Natural killer cell treated with Interleukin-12 subunit alpha and Interleukin-12 subunit beta and Interleukin-15 and Interleukin-18, amount 100 ng/mL, for 72 hours (primary cell): ENCODE measurements around the gene CAMK1D. TPM values are rescaled to one million over a fixed set of nuclear protein-coding genes. Genes with fewer than 3 reads are reported as not detected.

Experiments
- ATAC-seq, 2 donors: fragments of 150-1000 bp; cut with Tn5 transposase in 1 of 2; sonication (Bioruptor Pico), chemical (Tn5 transposase) in 1 of 2; 2 replicates each; pipeline ENCODE4 v1.10.0; 2021
- DNase-seq: peaks from one replicate; pipeline ENCODE4 v3.0.0; 2022; ENCODE audit warnings: low spot score
- H3K27ac Mint-ChIP-seq, 2 donors: 1 replicate in 1 of 2; 2 replicates in 1 of 2; pipeline ENCODE4 v1.8.0; 2022; ENCODE audit warnings: mixed read lengths in 2 of 2, mild to moderate bottlenecking in 1 of 2, moderate library complexity in 1 of 2
- H3K27me3 Mint-ChIP-seq, 2 donors: 1 replicate in 1 of 2; 2 replicates in 1 of 2; pipeline ENCODE4 v1.8.0; 2022; ENCODE audit warnings: mixed read lengths in 2 of 2
- H3K36me3 Mint-ChIP-seq: one replicate; pipeline ENCODE4 v1.8.0; 2022; ENCODE audit warnings: mixed read lengths
- H3K4me1 Mint-ChIP-seq, 2 donors: 1 replicate in 1 of 2; 2 replicates in 1 of 2; pipeline ENCODE4 v1.8.0; 2022; ENCODE audit warnings: low read depth in 2 of 2, mixed read lengths in 2 of 2, mild to moderate bottlenecking in 1 of 2
- H3K4me3 Mint-ChIP-seq: one replicate; pipeline ENCODE4 v1.8.0; 2022; ENCODE audit warnings: mixed read lengths
- H3K9me3 Mint-ChIP-seq: 2 replicates; pipeline ENCODE4 v1.8.0; 2022; ENCODE audit warnings: mixed read lengths
- total RNA-seq, 2 donors: library from RNA; stranded (reverse); gene quantifications; one replicate each; pipeline ENCODE4 v1.2.3, GENCODE V29; 2022

Gene CAMK1D
- total RNA-seq, 2 donors from 2014 or later, result 16.3 to 36.9 TPM

DNA sequence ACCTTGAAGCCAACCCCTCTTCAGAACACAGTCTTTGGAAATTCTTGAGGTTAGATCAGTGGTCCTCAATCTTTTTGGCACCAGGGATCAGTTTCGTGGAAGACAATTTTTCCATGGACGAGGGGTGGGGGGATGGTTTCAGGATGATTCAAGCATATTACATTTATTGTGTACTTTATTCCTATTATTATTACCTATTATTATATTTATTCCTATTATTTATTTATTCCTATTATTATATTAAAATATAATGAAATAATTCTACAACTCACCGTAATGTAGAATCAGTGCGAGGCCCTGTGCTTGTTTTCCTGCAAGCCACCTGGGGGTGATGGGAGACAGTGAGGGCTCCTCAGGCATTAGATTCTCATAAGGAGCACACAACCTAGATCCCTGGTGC is 17.9 kb downstream of the CAMK1D start:
- Mint-ChIP-seq H3K4me3 (no peak overlapping the region), H3K9me3 (peaks cover 3% of the 10 kb centered on the region)

DNA sequence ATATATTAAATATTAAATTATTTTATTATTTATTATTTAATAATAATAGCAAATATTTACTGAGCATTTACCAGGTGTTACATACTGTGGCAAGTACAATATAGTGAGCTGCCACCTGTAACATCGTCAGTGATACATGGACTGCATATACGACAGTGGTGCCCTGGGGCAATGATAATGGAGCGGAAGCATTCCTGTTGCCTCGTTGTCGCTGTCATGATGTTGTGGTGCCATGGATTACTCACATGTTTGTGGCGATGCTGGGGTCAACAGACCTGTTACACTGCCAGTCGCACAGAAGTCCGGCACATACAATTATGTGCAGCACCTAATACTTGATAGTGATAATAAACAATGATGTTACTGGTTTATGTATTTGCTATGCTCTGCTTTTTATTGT is 20.6 kb downstream of the CAMK1D start:
- Mint-ChIP-seq H3K27me3 (no peaks in the 10 kb centered on the region), H3K4me1 (peaks cover 14 to 15% of the 10 kb centered on the region in 2 donors), H3K36me3 (no peaks in the 10 kb centered on the region), H3K9me3 (peaks cover 3% of the 10 kb centered on the region), H3K27ac (no peak overlapping the region), H3K4me3 (no peak overlapping the region)
- ATAC-seq, result no peak
- no peak for DNase-seq

More for the DNA sequence above, 17.9 kb downstream of the CAMK1D start:
- DNase-seq, result no peak
- Mint-ChIP-seq H3K4me1 (peaks cover 15 to 18% of the 10 kb centered on the region in 2 donors), H3K27ac (peak overlapping the region in 1 of 2 donors; percentile 97), H3K36me3 (no peaks in the 10 kb centered on the region), H3K27me3 (no peaks in the 10 kb centered on the region)
- no peak for ATAC-seq

DNA sequence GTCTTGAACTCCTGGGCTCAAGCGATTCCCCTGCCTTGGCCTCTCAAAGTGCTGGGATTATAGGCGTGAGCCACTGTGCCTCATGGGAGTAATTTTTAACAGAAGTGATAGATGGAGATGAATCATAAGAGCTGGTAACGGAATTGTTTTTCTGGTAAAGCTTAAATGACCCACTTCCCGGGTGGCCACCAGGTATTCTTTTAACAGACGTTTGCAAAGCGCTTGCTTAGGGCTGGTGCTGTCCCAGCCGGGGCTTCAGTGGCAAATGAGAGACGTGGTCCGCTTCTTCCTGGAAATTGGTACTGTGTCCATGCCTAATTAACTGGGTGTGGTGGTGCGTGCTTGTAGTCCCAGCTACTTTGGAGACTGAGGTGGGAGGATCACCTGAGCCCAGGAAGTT is 23.5 kb downstream of the CAMK1D start:
- Mint-ChIP-seq H3K9me3 (no peaks in the 10 kb centered on the region), H3K4me1 (peaks cover 0 to 5% of the 10 kb centered on the region in 2 donors), H3K36me3 (no peaks in the 10 kb centered on the region), H3K4me3 (no peak overlapping the region), H3K27me3 (no peaks in the 10 kb centered on the region), H3K27ac (no peak overlapping the region)
- ATAC-seq (no peak), DNase-seq (no peak)

DNA sequence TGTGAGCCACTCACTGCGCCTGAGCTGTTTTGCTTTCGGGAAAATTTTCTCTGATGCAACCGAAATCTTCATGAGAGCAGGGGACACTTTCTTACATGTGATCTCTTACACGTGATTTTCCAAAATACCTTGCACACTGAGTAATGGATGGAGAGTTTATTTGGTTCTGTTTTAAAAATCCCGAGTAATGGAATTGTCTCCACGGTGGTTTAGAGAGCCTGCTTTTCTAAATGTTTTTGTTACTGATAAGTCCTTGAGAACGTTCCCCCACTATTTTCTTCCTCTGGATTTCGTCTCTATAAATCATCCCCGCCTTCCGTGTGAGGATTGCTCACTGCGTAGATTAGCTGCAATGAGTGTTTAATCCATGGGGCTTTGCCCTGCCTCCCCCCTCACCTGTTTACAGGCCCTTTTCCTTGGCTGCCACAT is 25.7 kb downstream of the CAMK1D start:
- Mint-ChIP-seq H3K9me3 (no peaks in the 10 kb centered on the region), H3K36me3 (no peaks in the 10 kb centered on the region), H3K4me3 (no peak overlapping the region), H3K27me3 (no peaks in the 10 kb centered on the region), H3K27ac (no peak overlapping the region), H3K4me1 (peaks cover 0 to 5% of the 10 kb centered on the region in 2 donors)
- ATAC-seq (no peak), DNase-seq (no peak)

DNA sequence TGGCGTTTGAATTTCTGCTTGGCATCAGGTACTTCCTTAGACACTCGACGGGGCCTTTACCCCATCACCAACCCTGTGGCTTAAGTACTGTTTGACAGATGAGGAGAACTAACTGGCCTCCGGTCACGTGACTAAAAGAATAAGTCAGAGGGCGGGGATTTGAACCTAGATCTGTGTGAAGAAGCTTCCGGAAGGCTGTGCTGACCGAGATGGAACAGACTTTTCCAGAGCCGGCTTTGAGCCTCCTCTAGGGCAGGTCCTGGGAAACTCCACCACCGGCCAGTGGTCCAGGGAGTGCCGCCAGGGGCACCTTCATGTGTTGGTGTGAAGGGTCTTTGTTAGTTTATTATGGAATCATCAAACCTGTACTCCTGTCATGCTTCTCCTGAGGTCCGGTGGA is 26.9 kb downstream of the CAMK1D start:
- Mint-ChIP-seq H3K4me1 (peaks cover 0 to 5% of the 10 kb centered on the region in 2 donors), H3K4me3 (no peak overlapping the region), H3K27ac (no peak overlapping the region), H3K9me3 (no peaks in the 10 kb centered on the region), H3K27me3 (no peaks in the 10 kb centered on the region), H3K36me3 (no peaks in the 10 kb centered on the region)
- DNase-seq (no peak), ATAC-seq (no peak)

DNA sequence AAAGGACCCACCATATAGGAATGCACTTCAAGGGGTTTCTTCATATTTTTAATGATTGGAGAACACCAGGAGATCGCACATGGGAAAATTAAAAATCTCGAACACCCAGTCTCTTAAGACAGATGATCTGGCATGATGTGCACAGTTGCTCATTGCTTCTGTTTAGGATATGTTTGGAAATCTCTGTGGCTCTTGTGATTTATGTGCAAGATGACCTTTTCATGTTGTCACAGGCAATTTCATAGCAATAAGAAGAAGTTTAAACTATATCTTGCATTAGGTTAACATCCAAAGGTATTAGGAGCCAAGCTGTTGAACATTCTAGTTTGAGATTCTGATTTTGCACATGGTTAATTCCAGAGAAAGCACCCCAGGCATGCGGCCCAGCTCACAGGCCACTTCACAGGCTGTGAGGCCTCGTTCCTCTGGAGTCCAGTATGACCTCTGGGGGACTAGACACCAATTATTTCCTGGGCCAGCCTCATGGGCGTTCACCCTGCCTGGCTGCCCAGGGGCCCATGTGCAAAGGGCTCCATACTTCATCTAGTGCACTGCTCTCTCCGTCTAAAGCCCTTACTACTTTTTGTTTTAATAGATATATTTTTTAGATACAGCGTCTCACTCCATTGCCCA is 28.4 kb downstream of the CAMK1D start:
- Mint-ChIP-seq H3K27ac (peak overlapping the region in 1 of 2 donors; percentile 27), H3K36me3 (no peaks in the 10 kb centered on the region), H3K9me3 (no peaks in the 10 kb centered on the region), H3K4me1 (peaks cover 0 to 5% of the 10 kb centered on the region in 2 donors), H3K4me3 (no peak overlapping the region), H3K27me3 (no peaks in the 10 kb centered on the region)
- DNase-seq, result no peak
- ATAC-seq, result no peak

DNA sequence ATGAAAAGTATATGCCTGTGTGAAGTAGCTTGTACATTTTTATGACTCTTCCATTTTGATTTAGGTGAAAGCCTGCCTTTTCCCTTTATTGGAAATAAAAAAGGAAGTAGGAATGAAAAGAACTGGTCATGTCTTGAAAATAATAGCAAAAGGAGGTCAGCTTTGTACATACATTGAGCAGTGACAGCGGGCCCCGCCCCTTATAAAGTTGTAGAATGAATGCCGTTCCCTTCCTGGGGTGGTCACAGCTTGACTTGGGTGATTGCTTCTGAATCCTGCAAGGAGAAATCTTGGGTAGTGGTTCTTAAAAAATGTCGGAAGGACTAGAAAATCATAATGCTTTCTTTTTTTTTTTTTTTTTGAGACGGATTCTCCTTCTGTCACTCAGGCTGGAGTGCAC is 31.7 kb downstream of the CAMK1D start:
- ATAC-seq, result no peak
- Mint-ChIP-seq H3K36me3 (no peaks in the 10 kb centered on the region), H3K27me3 (no peaks in the 10 kb centered on the region), H3K27ac (no peak overlapping the region), H3K4me1 (peaks cover 0 to 3% of the 10 kb centered on the region in 2 donors), H3K9me3 (no peaks in the 10 kb centered on the region), H3K4me3 (no peak overlapping the region)
- no peak for DNase-seq

DNA sequence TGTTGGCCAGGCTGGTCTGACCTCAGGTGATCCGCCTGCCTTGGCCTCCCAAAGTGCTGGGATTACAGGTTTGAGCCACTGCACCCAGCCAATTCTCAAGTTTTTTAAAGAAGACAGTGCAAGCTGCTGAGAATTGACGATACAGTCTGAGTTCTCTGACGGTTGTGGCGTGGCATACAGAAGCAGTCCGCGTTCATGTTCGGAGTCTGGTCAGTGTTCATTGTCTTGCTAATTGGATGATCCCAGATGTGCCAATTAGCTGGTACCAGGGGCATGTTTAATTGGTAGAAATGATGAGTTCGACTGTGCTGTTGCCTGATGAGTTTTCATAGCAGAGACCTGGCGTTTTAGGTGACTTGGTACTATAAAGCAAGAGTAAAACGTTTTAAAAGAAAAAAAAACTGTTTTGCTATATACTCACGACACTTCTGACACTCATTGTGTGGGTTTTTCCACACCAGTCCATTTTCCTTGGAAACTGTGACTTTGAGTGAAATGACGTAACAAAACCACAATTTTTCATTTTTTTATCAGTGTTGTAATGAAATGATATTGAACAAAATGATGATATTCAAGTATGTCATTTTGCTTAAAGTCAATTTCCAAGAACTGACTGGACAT is 32.3 kb downstream of the CAMK1D start:
- Mint-ChIP-seq H3K27me3 (no peaks in the 10 kb centered on the region), H3K9me3 (no peaks in the 10 kb centered on the region), H3K4me1 (peaks cover 0 to 3% of the 10 kb centered on the region in 2 donors), H3K36me3 (no peaks in the 10 kb centered on the region), H3K4me3 (no peak overlapping the region), H3K27ac (no peak overlapping the region)
- DNase-seq, result no peak
- ATAC-seq, result no peak

DNA sequence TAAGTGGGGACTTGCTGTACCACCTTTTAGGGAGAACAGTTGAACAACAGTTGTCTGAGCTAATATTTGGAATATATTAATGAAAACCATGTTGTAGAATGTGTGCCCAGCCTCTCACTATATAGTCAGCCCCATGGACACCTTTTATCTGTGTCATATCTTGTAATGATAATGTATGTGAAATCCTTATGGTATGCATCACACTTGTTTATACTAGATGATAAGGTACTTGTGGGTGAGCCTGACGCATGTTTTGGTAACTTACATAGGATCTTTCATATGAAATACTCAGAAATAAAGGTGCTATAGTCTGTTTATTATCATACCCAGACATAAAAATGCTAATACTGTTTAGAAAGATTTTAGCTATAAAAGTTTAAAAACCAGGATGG is 32.8 kb downstream of the CAMK1D start:
- Mint-ChIP-seq H3K9me3 (no peaks in the 10 kb centered on the region), H3K4me1 (peaks cover 0 to 3% of the 10 kb centered on the region in 2 donors), H3K27ac (no peak overlapping the region), H3K36me3 (no peaks in the 10 kb centered on the region), H3K27me3 (no peaks in the 10 kb centered on the region), H3K4me3 (no peak overlapping the region)
- no peak for ATAC-seq
- DNase-seq, result no peak

DNA sequence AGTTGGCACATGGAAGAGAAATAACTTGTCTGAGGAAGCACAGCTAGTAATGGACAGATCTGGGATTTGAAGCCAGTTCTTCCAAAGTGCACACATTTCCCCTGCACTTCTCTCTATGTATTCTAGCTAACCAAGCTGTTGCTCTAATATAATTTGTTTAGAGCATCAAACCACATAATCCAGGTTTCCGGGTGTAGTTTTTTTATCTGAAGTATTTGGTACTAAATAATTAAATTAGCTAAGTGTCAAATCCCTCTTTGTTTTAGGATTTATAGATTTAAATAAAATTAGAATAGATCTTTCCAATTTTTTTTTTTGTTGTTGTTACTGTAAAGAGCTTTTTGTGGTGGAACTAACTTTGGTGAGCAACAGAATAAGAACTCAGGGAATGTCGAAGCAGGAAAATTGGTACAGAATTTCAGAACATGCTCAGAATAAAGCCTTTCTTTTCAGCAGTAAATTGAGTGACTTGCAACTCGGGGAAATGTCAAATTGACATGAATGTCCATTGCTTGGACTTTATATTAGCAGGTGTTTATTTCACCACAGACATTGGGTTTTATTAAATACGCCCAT is 33.7 kb downstream of the CAMK1D start:
- Mint-ChIP-seq H3K9me3 (no peaks in the 10 kb centered on the region), H3K4me3 (no peak overlapping the region), H3K36me3 (no peaks in the 10 kb centered on the region), H3K4me1 (peaks cover 0 to 3% of the 10 kb centered on the region in 2 donors), H3K27me3 (no peaks in the 10 kb centered on the region), H3K27ac (no peak overlapping the region)
- ATAC-seq, result no peak
- DNase-seq, result no peak

DNA sequence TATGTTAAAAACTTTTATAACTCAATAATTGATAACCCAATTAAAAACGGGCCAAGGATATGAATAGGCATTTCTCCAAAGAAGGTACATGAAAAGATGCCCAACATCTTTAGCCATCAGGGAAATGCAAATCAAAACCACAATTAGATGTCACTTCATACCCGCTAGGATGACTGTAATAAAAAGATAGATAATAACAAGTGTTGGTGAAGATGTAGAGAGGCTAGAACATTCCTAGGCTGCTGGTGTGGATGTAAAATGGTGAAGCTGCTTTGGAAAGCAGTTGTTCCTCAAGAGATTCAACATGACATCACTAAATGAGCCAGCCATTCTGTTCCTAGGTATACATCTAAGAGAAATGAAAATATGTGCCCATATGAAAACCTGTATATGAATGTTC is 35.6 kb downstream of the CAMK1D start:
- H3K9me3 Mint-ChIP-seq, result no peaks in the 10 kb centered on the region
- H3K36me3 Mint-ChIP-seq, result no peaks in the 10 kb centered on the region
- ATAC-seq (no peak), DNase-seq (no peak)
- peaks cover 5 to 15% of the 10 kb centered on the region in 2 donors for H3K4me1 Mint-ChIP-seq
- no peaks in the 10 kb centered on the region for H3K27me3 Mint-ChIP-seq
- H3K4me3 Mint-ChIP-seq, result no peak overlapping the region
- no peak overlapping the region for H3K27ac Mint-ChIP-seq

DNA sequence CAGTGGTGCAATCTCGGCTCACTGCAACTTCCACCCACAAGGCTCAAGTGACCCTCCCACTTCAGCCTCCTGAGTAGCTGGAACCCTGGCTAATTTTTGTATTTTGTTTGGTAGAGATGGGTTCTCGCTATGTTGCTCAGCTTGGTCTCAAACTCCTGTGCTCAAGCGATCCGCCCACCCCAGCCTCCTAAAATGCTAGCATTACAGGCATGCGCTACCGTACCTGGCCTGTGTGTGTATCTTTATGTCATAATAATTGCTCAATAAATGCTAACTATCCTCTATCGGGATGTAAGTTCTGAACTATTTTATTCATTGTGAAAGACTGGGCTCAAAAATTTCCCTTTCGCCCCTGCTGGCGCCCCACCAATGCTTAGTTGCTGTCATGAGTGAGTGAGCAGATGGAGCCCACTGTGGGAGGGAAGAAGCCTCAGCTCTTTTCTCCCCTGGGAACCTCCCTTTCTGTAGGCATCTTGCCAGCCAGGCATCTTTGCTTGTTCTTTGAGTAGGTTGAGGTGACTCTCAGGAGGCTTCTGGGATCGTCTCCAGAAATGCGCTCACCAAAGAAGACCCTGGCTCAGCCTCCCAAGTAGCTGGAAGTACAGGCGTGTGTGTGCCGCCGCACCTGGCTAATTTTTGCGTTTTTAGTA is 38.3 kb downstream of the CAMK1D start:
- Mint-ChIP-seq H3K27me3 (no peaks in the 10 kb centered on the region), H3K4me3 (no peak overlapping the region), H3K27ac (no peak overlapping the region), H3K4me1 (peaks cover 9 to 24% of the 10 kb centered on the region in 2 donors), H3K9me3 (no peaks in the 10 kb centered on the region), H3K36me3 (no peaks in the 10 kb centered on the region)
- ATAC-seq, result no peak
- no peak for DNase-seq

DNA sequence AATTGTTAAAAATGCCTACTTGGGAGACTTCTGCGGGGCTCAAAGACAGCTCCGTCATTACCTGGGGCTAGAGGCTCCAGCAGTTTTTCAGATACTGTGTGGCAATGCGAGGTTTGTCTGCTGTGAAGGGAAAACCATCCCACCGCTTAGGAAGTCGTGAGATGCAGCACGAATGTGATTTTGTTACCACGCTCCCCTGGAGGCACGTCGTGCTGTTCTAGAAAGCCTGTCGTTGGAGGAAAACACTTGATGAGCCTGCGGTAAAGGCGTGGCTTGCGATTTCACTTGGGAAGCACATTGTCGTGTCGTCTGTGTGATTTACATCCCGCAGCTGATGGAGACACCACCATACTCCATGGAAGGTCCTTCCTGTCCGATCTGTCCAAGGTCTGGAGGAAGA is 39.3 kb downstream of the CAMK1D start:
- H3K4me3 Mint-ChIP-seq, result no peak overlapping the region
- DNase-seq (no peak), ATAC-seq (no peak)
- H3K36me3 Mint-ChIP-seq, result no peaks in the 10 kb centered on the region
- H3K27ac Mint-ChIP-seq, result no peak overlapping the region
- peaks cover 9 to 27% of the 10 kb centered on the region in 2 donors for H3K4me1 Mint-ChIP-seq
- H3K9me3 Mint-ChIP-seq, result no peaks in the 10 kb centered on the region
- no peaks in the 10 kb centered on the region for H3K27me3 Mint-ChIP-seq

DNA sequence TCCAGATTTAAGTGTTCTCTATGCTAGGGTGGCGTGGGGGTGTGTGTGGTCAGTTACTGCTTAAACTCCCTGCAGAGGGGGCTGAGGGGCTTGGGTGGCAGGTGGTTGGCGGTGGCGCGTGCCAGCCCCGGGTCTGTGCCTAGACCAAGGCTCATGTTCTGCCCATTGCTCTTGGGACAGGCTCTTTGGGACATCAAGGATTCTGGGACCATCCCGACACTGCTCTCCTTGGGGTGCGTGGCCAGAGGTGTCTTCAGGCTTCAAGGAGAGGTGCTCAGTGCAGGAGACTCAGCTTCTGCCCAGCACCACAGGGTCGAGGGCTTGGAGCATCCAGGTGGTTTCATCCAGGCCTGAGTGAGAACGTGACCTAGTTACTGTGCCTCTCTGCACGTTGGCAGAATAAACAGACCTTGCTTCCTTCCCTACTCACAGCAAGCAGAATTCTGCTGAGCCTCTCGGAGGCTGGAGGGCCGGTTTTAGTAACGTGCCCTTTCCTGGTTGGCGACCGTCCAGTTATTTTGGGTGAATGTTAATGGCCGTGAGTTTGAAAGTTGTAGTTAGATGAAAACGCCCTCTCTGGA is 39.9 kb downstream of the CAMK1D start:
- no peak overlapping the region for H3K27ac Mint-ChIP-seq
- H3K4me1 Mint-ChIP-seq, result peaks cover 9 to 27% of the 10 kb centered on the region in 2 donors
- no peak overlapping the region for H3K4me3 Mint-ChIP-seq
- ATAC-seq (peak; percentile 24 to 36), DNase-seq (no peak)
- no peaks in the 10 kb centered on the region for H3K27me3 Mint-ChIP-seq
- no peaks in the 10 kb centered on the region for H3K36me3 Mint-ChIP-seq
- no peaks in the 10 kb centered on the region for H3K9me3 Mint-ChIP-seq
